Activated T-helper 2 cell treated with anti-CD3 and anti-CD28 coated beads, Interferon-gamma antibody, Interleukin-2, Interleukin-4, amounts not matched to agents 10 μg/mL and 5 μg/mL and 100 μg/mL, durations not matched to agents 14 hours and 24 hours and 36 hours (primary cell): Measurements from ENCODE around the gene CAPRIN1. TPM values are rescaled to one million over a fixed set of nuclear protein-coding genes. Genes with fewer than 3 reads are reported as not detected.
"Not testable (repeated sequence)": the region's sequence is repeated elsewhere in the genome, so short reads cannot be mapped to it uniquely, and the experiment has no call there.

Experiments
- DNase-seq: peaks from one replicate; pipeline ENCODE4 v3.0.0; 2021; ENCODE audit warnings: low spot score
- H3K27ac Mint-ChIP-seq: one replicate; pipeline ENCODE4 v1.8.0; 2021; ENCODE audit warnings: mixed read lengths
- H3K27me3 Mint-ChIP-seq: one replicate; pipeline ENCODE4 v1.8.0; 2021; ENCODE audit warnings: low read depth, mixed read lengths
- H3K36me3 Mint-ChIP-seq: one replicate; pipeline ENCODE4 v1.8.0; 2021; ENCODE audit warnings: low read depth, mixed read lengths
- H3K4me1 Mint-ChIP-seq: one replicate; pipeline ENCODE4 v1.8.0; 2021; ENCODE audit warnings: low read depth, mixed read lengths
- H3K4me3 Mint-ChIP-seq: one replicate; pipeline ENCODE4 v1.8.0; 2021; ENCODE audit warnings: low read depth, mild to moderate bottlenecking, moderate library complexity, mixed read lengths
- H3K9me3 Mint-ChIP-seq: one replicate; pipeline ENCODE4 v1.8.0; 2021; ENCODE audit warnings: mixed read lengths
- intact Hi-C: fragments of 100-400 bp; cut with micrococcal nuclease; formaldehyde crosslinking; loops from one replicate; pipeline ENCODE4 v1.15.1; 2023
- total RNA-seq: library from RNA; stranded (reverse); gene quantifications from 2 replicates; pipeline ENCODE4 v1.2.3, GENCODE V29; 2022

Gene CAPRIN1
- total RNA-seq, 1 donor from 2014 or later = 285 TPM

GRCh38 chr11:34055218-34056000 is 3.9 kb downstream of the CAPRIN1 start:
- Mint-ChIP-seq H3K27me3 (no peaks in the 10 kb centered on the region), H3K4me1 (peaks cover 32% of the 10 kb centered on the region), H3K27ac (no peak overlapping the region), H3K4me3 (peak overlapping the region; percentile 51), H3K36me3 (peaks cover 46% of the 10 kb centered on the region), H3K9me3 (no peaks in the 10 kb centered on the region)
- DNase-seq = no peak
- intact Hi-C loops = loop anchor here (10.0 kb wide), 1 partner anchor 321 kb away; the partner anchor contains the start of gene CD59

- intact Hi-C loops = loop anchor here (10.0 kb wide), 1 partner anchor 322 kb away; the partner anchor contains the start of gene CD59
- no peaks in the 10 kb centered on the region for H3K27me3 Mint-ChIP-seq
- no peak for DNase-seq
- peaks cover 46% of the 10 kb centered on the region for H3K36me3 Mint-ChIP-seq
- no peaks in the 10 kb centered on the region for H3K9me3 Mint-ChIP-seq
- no peak overlapping the region for H3K4me3 Mint-ChIP-seq
- H3K4me1 Mint-ChIP-seq = peaks cover 29% of the 10 kb centered on the region
- no peak overlapping the region for H3K27ac Mint-ChIP-seq
Measured at GRCh38 chr11:34056672-34057071, 5.1 kb downstream of the CAPRIN1 start.

- Mint-ChIP-seq H3K27ac (no peak overlapping the region), H3K36me3 (peaks cover 59% of the 10 kb centered on the region), H3K27me3 (no peaks in the 10 kb centered on the region), H3K9me3 (no peaks in the 10 kb centered on the region), H3K4me3 (no peak overlapping the region), H3K4me1 (peaks cover 46% of the 10 kb centered on the region)
- no peak for DNase-seq
- intact Hi-C loops = no loop called here
Measured at GRCh38 chr11:34063061-34063795, 11.7 kb downstream of the CAPRIN1 start.

- H3K27ac Mint-ChIP-seq = no peak overlapping the region
- H3K27me3 Mint-ChIP-seq = no peaks in the 10 kb centered on the region
- no peak for DNase-seq
- no peaks in the 10 kb centered on the region for H3K9me3 Mint-ChIP-seq
- H3K4me3 Mint-ChIP-seq = no peak overlapping the region
- peaks cover 38% of the 10 kb centered on the region for H3K4me1 Mint-ChIP-seq
- intact Hi-C loops = no loop called here
- H3K36me3 Mint-ChIP-seq = peaks cover 50% of the 10 kb centered on the region
Measured at GRCh38 chr11:34064291-34064690, 12.8 kb downstream of the CAPRIN1 start.

- H3K27ac Mint-ChIP-seq = peak overlapping the region; percentile 38
- H3K9me3 Mint-ChIP-seq = no peaks in the 10 kb centered on the region
- peaks cover 51% of the 10 kb centered on the region for H3K36me3 Mint-ChIP-seq
- H3K27me3 Mint-ChIP-seq = no peaks in the 10 kb centered on the region
- DNase-seq = no peak
- H3K4me3 Mint-ChIP-seq = no peak overlapping the region
- peaks cover 36% of the 10 kb centered on the region for H3K4me1 Mint-ChIP-seq
- intact Hi-C loops = loop anchor here (5.0 kb wide), 1 partner anchor 187 kb away; no protein-coding TSS in a partner anchor
Measured at GRCh38 chr11:34065505-34066203, 14.1 kb downstream of the CAPRIN1 start.

- Mint-ChIP-seq H3K36me3 (peaks cover 57% of the 10 kb centered on the region), H3K4me1 (peaks cover 37% of the 10 kb centered on the region)
- intact Hi-C loops = loop anchor here (5.0 kb wide), 1 partner anchor 186 kb away; no protein-coding TSS in a partner anchor
- H3K27ac Mint-ChIP-seq, H3K27me3 Mint-ChIP-seq, H3K4me3 Mint-ChIP-seq, H3K9me3 Mint-ChIP-seq, DNase-seq: not testable (repeated sequence)
Measured at GRCh38 chr11:34066766-34067165, 15.2 kb downstream of the CAPRIN1 start.

GRCh38 chr11:34067383-34068065 is 16.0 kb downstream of the CAPRIN1 start:
- peak overlapping the region; percentile 46 for H3K27ac Mint-ChIP-seq
- H3K27me3 Mint-ChIP-seq = no peaks in the 10 kb centered on the region
- DNase-seq = no peak
- intact Hi-C loops = loop anchor here (5.0 kb wide), 1 partner anchor 185 kb away; no protein-coding TSS in a partner anchor
- H3K9me3 Mint-ChIP-seq = no peaks in the 10 kb centered on the region
- peaks cover 33% of the 10 kb centered on the region for H3K4me1 Mint-ChIP-seq
- no peak overlapping the region for H3K4me3 Mint-ChIP-seq
- peaks cover 57% of the 10 kb centered on the region for H3K36me3 Mint-ChIP-seq

- H3K9me3 Mint-ChIP-seq = no peaks in the 10 kb centered on the region
- intact Hi-C loops = loop anchor here (5.0 kb wide), 1 partner anchor 184 kb away; no protein-coding TSS in a partner anchor
- H3K4me1 Mint-ChIP-seq = peaks cover 34% of the 10 kb centered on the region
- H3K27ac Mint-ChIP-seq = peak overlapping the region; percentile 46
- no peaks in the 10 kb centered on the region for H3K27me3 Mint-ChIP-seq
- peaks cover 56% of the 10 kb centered on the region for H3K36me3 Mint-ChIP-seq
- no peak for DNase-seq
- no peak overlapping the region for H3K4me3 Mint-ChIP-seq
Measured at GRCh38 chr11:34068111-34068510, 16.6 kb downstream of the CAPRIN1 start.

- H3K4me3 Mint-ChIP-seq, H3K9me3 Mint-ChIP-seq, DNase-seq, H3K27me3 Mint-ChIP-seq, H3K27ac Mint-ChIP-seq, intact Hi-C loops: not testable (repeated sequence)
- peaks cover 61% of the 10 kb centered on the region for H3K36me3 Mint-ChIP-seq
- peaks cover 39% of the 10 kb centered on the region for H3K4me1 Mint-ChIP-seq
Measured at GRCh38 chr11:34071306-34071705, 19.8 kb downstream of the CAPRIN1 start.

GRCh38 chr11:34072041-34072440 is 20.5 kb downstream of the CAPRIN1 start:
- Mint-ChIP-seq H3K4me1 (peaks cover 38% of the 10 kb centered on the region), H3K27me3 (no peaks in the 10 kb centered on the region), H3K36me3 (peaks cover 62% of the 10 kb centered on the region), H3K9me3 (no peaks in the 10 kb centered on the region), H3K27ac (no peak overlapping the region), H3K4me3 (no peak overlapping the region)
- intact Hi-C loops = no loop called here
- no peak for DNase-seq

GRCh38 chr11:34072832-34073231 is 21.3 kb downstream of the CAPRIN1 start:
- intact Hi-C loops = no loop called here
- H3K4me1 Mint-ChIP-seq = peaks cover 34% of the 10 kb centered on the region
- H3K9me3 Mint-ChIP-seq = no peaks in the 10 kb centered on the region
- no peak overlapping the region for H3K27ac Mint-ChIP-seq
- DNase-seq = no peak
- no peak overlapping the region for H3K4me3 Mint-ChIP-seq
- H3K36me3 Mint-ChIP-seq = peaks cover 65% of the 10 kb centered on the region
- no peaks in the 10 kb centered on the region for H3K27me3 Mint-ChIP-seq

- H3K27me3 Mint-ChIP-seq = no peaks in the 10 kb centered on the region
- H3K9me3 Mint-ChIP-seq = no peaks in the 10 kb centered on the region
- H3K4me1 Mint-ChIP-seq = peaks cover 34% of the 10 kb centered on the region
Measured at GRCh38 chr11:34074391-34074790, 22.9 kb downstream of the CAPRIN1 start.

More at GRCh38 chr11:34074391-34074790, 22.9 kb downstream of the CAPRIN1 start:
- no peak for DNase-seq
- peak overlapping the region; percentile 74 for H3K27ac Mint-ChIP-seq
- no peak overlapping the region for H3K4me3 Mint-ChIP-seq
- peaks cover 75% of the 10 kb centered on the region for H3K36me3 Mint-ChIP-seq
- intact Hi-C loops = no loop called here
